HG03378 (cell line): ENCODE measurements around the gene DMP1.
"Not testable (repeated sequence)": the region's sequence is repeated elsewhere in the genome, so short reads cannot be mapped to it uniquely, and the experiment has no call there.

Experiments
- ATAC-seq: cut with Tn5 transposase; IDR thresholded peaks from one replicate; pipeline ENCODE4 v1.9.1; 2021; ENCODE audit warnings: mild to moderate bottlenecking, moderate library complexity; ENCODE audit not compliant: unreplicated experiment

Gene DMP1

GRCh38 chr4:87680271-87680670, 30.2 kb downstream of the DMP1 start:
- no peak for ATAC-seq

GRCh38 chr4:87688316-87688715, 38.2 kb downstream of the DMP1 start:
- ATAC-seq, result no peak

DNA sequence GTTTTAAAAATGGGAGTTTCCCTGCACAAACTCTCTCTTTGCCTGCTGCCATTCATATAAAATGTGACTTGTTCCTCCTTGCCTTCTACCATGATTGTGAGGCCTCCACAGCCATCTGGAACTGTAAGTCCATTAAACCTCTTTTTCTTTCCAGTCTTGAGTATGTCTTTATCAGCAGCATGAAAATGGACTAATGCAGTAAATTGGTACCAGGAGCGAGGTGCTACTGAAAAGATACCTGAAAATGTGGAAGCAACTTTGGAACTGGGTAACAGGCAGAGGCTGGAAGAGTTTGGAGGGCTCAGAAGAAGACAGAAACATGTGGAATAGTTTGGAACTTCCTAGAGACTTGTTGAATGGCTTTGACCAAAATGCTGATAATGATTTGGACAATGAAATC, 40.9 kb downstream of the DMP1 start:
- ATAC-seq, result not testable (repeated sequence)

- not testable (repeated sequence) for ATAC-seq
Measured at GRCh38 chr4:87692060-87692459, 42.0 kb downstream of the DMP1 start.

- ATAC-seq, result no peak
Measured at GRCh38 chr4:87697272-87697671, 47.2 kb downstream of the DMP1 start.

DNA sequence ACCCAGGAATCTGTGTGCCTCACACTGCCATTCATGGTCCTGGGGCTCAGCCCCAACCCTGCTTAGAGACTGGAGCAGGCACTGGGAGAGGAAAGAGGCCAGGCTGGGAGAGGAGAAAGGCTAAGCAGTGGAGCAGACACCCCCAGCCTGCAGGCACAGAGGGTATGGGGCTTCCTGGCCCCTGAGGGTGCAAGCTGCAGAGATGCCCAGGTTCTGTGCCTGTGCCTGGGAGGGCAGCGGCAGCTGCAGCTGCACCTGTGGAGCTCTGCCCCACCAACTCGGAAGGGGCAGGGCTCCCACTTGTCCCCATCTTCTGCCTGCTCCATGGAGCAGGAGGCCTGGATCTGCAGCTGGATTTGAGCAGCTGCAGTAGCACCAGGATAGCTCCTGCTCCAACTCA, 47.9 kb downstream of the DMP1 start:
- ATAC-seq, result no peak

GRCh38 chr4:87698394-87698793, 48.3 kb downstream of the DMP1 start:
- ATAC-seq, result no peak

DNA sequence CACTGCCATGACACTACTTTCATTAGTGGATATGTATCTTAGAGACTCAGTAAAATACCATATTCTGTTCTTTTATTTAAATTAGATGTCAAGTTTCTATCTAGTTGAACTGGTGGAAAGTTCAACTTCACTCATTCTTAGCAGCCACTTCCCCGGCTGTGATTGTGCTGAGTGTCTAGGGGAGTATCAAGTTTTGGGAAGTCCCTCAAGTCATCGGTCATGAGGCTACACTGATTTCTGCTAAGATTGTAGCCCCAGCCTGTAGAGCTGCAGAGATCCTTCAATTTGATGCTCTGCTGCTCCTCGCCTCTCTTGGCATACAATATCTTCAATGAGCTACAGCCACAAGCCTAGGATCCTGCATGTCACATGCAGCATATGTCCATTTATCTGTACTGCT, 53.9 kb downstream of the DMP1 start:
- ATAC-seq, result no peak

- ATAC-seq, result no peak
Measured at GRCh38 chr4:87707279-87707918, 57.3 kb downstream of the DMP1 start.
